NT2/D1 (cell line): Measurements from ENCODE around the gene GUCY1A1.

Experiments
- DNase-seq: peaks from one replicate; pipeline ENCODE4 v3.0.0-alpha.2; 2011; ENCODE audit warnings: low read depth, low spot score
- H3K27me3 ChIP-seq: 2 replicates; pipeline ENCODE4 v1.6.0; 2011; ENCODE audit warnings: mild to moderate bottlenecking; ENCODE audit not compliant: insufficient read length, insufficient read depth
- H3K36me3 ChIP-seq: 2 replicates; pipeline ENCODE4 v1.6.1; 2011; ENCODE audit warnings: mild to moderate bottlenecking, low read length, mixed read lengths; ENCODE audit not compliant: insufficient read depth, insufficient read length
- H3K4me1 ChIP-seq: 2 replicates; pipeline ENCODE4 v1.5.1; 2011; ENCODE audit not compliant: insufficient read depth, insufficient read length
- H3K4me3 ChIP-seq: 2 replicates; pipeline ENCODE4 v1.5.1; 2011; ENCODE audit warnings: low read depth; ENCODE audit not compliant: insufficient read length
- H3K9ac ChIP-seq: 2 replicates; pipeline ENCODE4 v1.6.0; 2011; ENCODE audit warnings: low read depth; ENCODE audit not compliant: insufficient read length
- H3K9me3 ChIP-seq: 2 replicates; pipeline ENCODE4 v1.5.1; 2011; ENCODE audit warnings: mild to moderate bottlenecking, low read length; ENCODE audit not compliant: insufficient read depth
- SUZ12 ChIP-seq: IDR thresholded peaks from 2 replicates; pipeline ENCODE4 v1.6.1; 2011; ENCODE audit not compliant: insufficient read length, insufficient read depth; ENCODE audit errors: extremely low read depth
- YY1 ChIP-seq: IDR thresholded peaks from 2 replicates; pipeline ENCODE4 v1.6.1; 2011; ENCODE audit not compliant: insufficient read length, insufficient read depth
- ZNF274 ChIP-seq: IDR thresholded peaks from 2 replicates; pipeline ENCODE4 v1.6.1; 2011; ENCODE audit warnings: mild to moderate bottlenecking, low read depth, low read length

The GUCY1A1 gene, protein sequence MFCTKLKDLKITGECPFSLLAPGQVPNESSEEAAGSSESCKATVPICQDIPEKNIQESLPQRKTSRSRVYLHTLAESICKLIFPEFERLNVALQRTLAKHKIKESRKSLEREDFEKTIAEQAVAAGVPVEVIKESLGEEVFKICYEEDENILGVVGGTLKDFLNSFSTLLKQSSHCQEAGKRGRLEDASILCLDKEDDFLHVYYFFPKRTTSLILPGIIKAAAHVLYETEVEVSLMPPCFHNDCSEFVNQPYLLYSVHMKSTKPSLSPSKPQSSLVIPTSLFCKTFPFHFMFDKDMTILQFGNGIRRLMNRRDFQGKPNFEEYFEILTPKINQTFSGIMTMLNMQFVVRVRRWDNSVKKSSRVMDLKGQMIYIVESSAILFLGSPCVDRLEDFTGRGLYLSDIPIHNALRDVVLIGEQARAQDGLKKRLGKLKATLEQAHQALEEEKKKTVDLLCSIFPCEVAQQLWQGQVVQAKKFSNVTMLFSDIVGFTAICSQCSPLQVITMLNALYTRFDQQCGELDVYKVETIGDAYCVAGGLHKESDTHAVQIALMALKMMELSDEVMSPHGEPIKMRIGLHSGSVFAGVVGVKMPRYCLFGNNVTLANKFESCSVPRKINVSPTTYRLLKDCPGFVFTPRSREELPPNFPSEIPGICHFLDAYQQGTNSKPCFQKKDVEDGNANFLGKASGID

DNA sequence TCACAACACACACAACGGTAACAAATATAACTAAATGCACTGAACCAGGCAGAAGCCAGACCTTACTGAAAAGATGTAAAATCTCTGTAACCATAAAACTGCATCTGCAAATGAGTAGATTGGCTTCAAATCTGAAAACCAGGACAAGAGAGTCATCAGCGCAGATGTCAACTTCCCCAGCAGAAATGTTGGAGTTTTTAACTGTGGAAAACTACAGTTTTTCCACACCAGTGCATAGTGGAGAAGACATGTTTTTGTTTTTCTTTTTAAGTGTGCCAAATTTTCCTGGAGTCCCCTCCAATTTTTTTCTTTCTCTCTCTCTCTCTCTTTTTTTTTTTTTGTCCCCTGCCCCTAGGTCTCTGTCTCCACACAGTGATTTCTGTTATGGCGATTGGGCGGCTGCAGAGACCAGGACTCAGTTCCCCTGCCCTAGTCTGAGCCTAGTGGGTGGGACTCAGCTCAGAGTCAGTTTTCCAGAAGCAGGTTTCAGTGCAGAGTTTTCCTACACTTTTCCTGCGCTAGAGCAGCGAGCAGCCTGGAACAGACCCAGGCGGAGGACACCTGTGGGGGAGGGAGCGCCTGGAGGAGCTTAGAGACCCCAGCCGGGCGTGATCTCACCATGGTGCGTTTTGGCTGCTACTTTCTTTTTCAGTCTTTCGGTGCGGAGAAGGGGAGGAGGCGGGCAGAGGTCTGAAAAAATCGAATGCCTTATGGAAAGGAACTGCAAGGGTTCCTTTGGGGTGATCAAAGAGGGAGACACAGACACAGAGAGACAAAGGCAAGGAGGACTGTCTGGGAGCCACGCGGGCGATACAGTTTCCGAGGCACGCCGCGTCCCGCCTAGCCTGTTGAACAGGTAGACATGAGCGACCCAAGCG, at the start of gene GUCY1A1:
Gene GUCY1A1 (plus strand): TSS at position 505 of the 878 bp plus-strand sequence. CDS start 30,020 bp downstream, outside the sequence.
- Histone ChIP-seq H3K9ac (peak within 1 kb of the TSS; percentile 70), H3K4me3 (peak within 1 kb of the TSS; percentile 59), H3K9me3 (no peaks in the 10 kb centered on the region), H3K27me3 (peaks cover 58% of the 10 kb centered on the region), H3K4me1 (no peaks in the 10 kb centered on the region), H3K36me3 (no peaks in the 10 kb centered on the region)
- TF ChIP-seq ZNF274: no peak
- TF ChIP-seq YY1: no peak
- TF ChIP-seq SUZ12: no peak
- no peak for DNase-seq

DNA sequence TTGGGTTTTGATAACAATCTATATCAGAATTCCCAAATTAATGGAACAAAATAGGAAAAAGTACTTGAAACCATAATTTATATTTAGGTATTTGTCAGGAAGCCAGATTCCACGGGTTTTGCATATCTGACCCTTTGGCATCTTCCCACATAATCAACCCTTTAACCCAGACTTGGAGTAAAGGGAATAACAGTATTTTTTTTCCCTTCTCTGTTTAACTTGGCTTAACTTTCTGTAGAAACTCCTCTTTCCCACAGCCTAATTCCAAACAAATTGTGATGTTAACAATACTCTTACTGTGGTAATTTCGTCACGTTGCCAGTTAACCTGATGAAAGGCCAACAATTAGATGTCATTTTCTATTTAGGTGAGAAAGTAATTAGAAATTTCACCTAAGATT, 49.4 kb upstream of the GUCY1A1 start:
- H3K4me1 ChIP-seq: no peaks in the 10 kb centered on the region
- no peaks in the 10 kb centered on the region for H3K36me3 ChIP-seq
- no peak for TF ChIP-seq SUZ12
- TF ChIP-seq YY1: no peak
- no peak for TF ChIP-seq ZNF274

DNA sequence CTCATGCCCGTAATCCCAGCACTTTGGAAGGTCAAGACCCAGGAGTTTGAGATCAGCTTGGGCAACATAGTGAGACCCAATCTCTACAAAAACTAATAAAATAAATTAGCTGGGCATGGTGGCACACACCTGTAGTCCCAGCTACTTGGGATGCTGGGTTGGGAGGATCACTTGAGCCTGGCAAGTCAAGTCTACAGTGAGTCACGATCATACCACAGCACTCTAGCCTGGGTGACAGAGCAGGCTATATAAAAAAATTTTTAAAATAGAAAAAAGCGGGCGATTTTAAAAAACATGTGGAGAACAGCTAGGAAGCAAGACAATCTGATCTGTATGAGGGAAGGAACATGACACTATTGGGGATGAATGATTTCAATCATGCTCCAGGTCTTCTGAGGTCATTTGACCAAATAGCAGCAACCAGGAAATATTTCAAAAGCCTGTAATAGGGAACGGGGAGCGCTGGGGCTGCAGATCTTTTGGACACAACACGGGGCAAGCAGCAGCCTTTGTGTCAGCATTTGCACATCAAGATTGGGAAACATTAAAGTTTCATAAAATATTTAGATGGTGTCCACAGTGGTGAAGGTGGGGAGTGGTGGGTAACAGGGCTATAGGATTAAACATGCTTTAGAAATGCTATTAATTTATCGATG, 48.3 kb upstream of the GUCY1A1 start:
- Histone ChIP-seq H3K9ac (no peak overlapping the region), H3K36me3 (no peaks in the 10 kb centered on the region), H3K4me1 (no peaks in the 10 kb centered on the region), H3K9me3 (no peaks in the 10 kb centered on the region), H3K27me3 (no peaks in the 10 kb centered on the region), H3K4me3 (no peak overlapping the region)
- TF ChIP-seq SUZ12: no peak
- TF ChIP-seq YY1: no peak
- no peak for DNase-seq

More for the DNA sequence above, 49.4 kb upstream of the GUCY1A1 start:
- Histone ChIP-seq H3K4me3 (no peak overlapping the region), H3K9me3 (no peaks in the 10 kb centered on the region), H3K27me3 (no peaks in the 10 kb centered on the region), H3K9ac (no peak overlapping the region)
- DNase-seq: no peak

DNA sequence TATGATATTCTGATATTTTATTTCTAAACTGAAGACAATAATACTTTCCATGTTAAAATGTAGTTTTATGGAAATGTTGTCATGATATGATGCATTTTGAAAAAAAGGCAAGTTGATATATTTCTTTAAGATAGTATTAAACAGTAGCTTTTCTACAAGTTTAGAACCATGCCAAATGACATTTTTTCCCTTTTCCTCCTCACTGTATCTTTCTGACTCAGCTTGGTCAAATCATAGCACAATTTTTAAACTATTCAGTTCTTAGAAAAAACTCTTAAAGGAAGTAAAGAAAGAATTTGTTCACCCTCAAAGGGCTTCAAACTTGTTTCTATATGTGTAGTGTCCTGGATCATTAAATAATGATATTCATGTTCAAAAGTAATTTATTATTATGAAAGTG, 46.0 kb upstream of the GUCY1A1 start:
- Histone ChIP-seq H3K9ac (no peak overlapping the region), H3K9me3 (no peaks in the 10 kb centered on the region), H3K4me3 (no peak overlapping the region), H3K36me3 (no peaks in the 10 kb centered on the region), H3K27me3 (no peaks in the 10 kb centered on the region), H3K4me1 (no peaks in the 10 kb centered on the region)
- DNase-seq: no peak
- TF ChIP-seq ZNF274 (no peak), SUZ12 (no peak), YY1 (no peak)

DNA sequence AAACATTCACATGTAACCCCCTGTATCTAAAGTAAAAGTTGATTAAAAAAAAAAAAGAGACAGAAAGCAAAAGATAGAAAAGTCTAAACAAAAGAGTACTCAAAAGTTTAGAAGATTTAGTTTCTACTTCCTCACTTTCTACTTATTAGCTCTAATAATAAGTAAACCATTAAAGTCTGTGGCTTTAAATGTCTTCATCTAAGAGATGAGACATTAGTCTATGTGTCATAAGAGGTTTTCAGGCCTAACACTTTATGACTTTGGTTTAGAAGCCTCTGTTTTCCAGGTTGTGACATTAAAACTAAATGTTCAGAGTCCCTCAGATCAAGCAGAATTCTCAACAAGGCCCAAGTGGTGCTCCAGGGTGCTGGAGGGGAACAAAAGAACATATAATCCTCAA, 42.2 kb upstream of the GUCY1A1 start:
- no peaks in the 10 kb centered on the region for H3K27me3 ChIP-seq
- no peak overlapping the region for H3K9ac ChIP-seq
- H3K4me1 ChIP-seq: no peaks in the 10 kb centered on the region
- H3K9me3 ChIP-seq: no peaks in the 10 kb centered on the region
- no peak for DNase-seq
- TF ChIP-seq SUZ12 (no peak), ZNF274 (no peak), YY1 (no peak)
- no peaks in the 10 kb centered on the region for H3K36me3 ChIP-seq
- H3K4me3 ChIP-seq: no peak overlapping the region

DNA sequence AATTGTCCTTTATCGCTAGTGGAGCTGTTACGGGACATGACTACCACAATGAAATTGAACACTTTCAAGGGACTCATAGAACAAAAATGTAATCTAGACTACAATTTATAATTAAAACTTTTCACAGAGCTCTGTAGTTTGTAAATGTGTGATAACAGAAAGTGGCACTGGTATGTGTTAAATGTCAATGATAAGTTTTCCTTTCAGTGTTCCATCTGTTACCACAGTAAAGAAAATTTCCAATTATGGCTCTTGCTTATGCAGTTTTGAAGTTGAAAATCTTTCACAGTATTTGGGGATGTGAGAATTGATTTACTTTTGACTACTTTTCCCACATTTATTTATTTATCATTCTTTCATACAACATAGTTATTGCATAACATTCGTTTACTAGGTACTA, 40.1 kb upstream of the GUCY1A1 start:
- H3K9ac ChIP-seq: no peak overlapping the region
- no peaks in the 10 kb centered on the region for H3K4me1 ChIP-seq
- TF ChIP-seq YY1 (no peak), SUZ12 (no peak), ZNF274 (no peak)
- no peaks in the 10 kb centered on the region for H3K36me3 ChIP-seq
- no peaks in the 10 kb centered on the region for H3K27me3 ChIP-seq
- no peak overlapping the region for H3K4me3 ChIP-seq
- H3K9me3 ChIP-seq: no peaks in the 10 kb centered on the region
- DNase-seq: no peak
